Tibial artery (tissue), 4 donors: ENCODE measurements around the gene ITIH4.

Experiments
- DNase-seq, 2 donors: peaks; one replicate each; pipeline ENCODE4 v3.0.0-alpha.2; 2019
- H3K27ac ChIP-seq, 2 donors: fragments of 200-600 bp; sonication (generic) in 1 of 2; 1 replicate in 1 of 2; 2 replicates in 1 of 2; pipeline ENCODE4 v1.5.1; 2018 to 2019; ENCODE audit warnings: mild to moderate bottlenecking in 1 of 2
- H3K27me3 ChIP-seq, 2 donors: fragments of 200-600 bp; sonication (generic) in 1 of 2; one replicate each; pipeline versions ENCODE4 v1.5.1 to v1.6.0; 2016 to 2019
- H3K36me3 ChIP-seq, 3 donors: fragments of 200-600 bp; sonication (generic) in 2 of 3; one replicate each; pipeline ENCODE4 v1.5.1; 2016 to 2019; ENCODE audit warnings: mild to moderate bottlenecking in 2 of 3
- H3K4me1 ChIP-seq, 4 donors: fragments of 200-600 bp; sonication (generic) in 2 of 4; 1 replicate in 3 of 4; 2 replicates in 1 of 4; pipeline ENCODE4 v1.5.1; 2016 to 2019
- H3K4me3 ChIP-seq, 2 donors: fragments of 200-600 bp; sonication (generic) in 1 of 2; 1 replicate in 1 of 2; 2 replicates in 1 of 2; pipeline ENCODE4 v1.5.1; 2018 to 2019; ENCODE audit warnings: mild to moderate bottlenecking in 2 of 2
- H3K9me3 ChIP-seq, 3 donors: fragments of 200-600 bp; sonication (generic) in 1 of 3; one replicate each; pipeline ENCODE4 v1.5.1; 2016 to 2019
- CTCF ChIP-seq, 2 experiments: fragments of 200-600 bp in 1 of 2; fragments of 450-650 bp in 1 of 2; IDR thresholded peaks; one replicate each; pipeline ENCODE4 v1.5.1; 2017 to 2019; ENCODE audit warnings: antibody characterized with exemption in 2 of 2, mild to moderate bottlenecking in 1 of 2, moderate library complexity in 1 of 2
- intact Hi-C: fragments of 100-400 bp; cut with DNase I; formaldehyde crosslinking; loops from one replicate; pipeline ENCODE4 v1.15.0; 2023; ENCODE audit warnings: low total_unique reads

The ITIH4 gene

GRCh38 chr3:52843108-52843865, 12.8 kb upstream of the ITIH4 start:
- intact Hi-C loops: no loop called here
- Histone ChIP-seq H3K4me3 (no peak overlapping the region), H3K9me3 (no peaks in the 10 kb centered on the region), H3K27ac (peak overlapping the region; percentile 86 to 91), H3K4me1 (peaks cover 0 to 69% (median 51%) of the 10 kb centered on the region in 4 donors), H3K27me3 (no peaks in the 10 kb centered on the region), H3K36me3 (peaks cover 4 to 68% (median 20%) of the 10 kb centered on the region in 3 donors)
- no peak for TF ChIP-seq CTCF (IDR thresholded peaks at IDR 0.05)
- DNase-seq: peak in 1 of 2 donors; percentile 56

- H3K4me1 ChIP-seq: peaks cover 0 to 68% (median 52%) of the 10 kb centered on the region in 4 donors
- peak in 1 of 2 donors; percentile 52 for DNase-seq
- no peak for TF ChIP-seq CTCF (IDR thresholded peaks at IDR 0.05)
Observed at GRCh38 chr3:52842424-52842823, 12.0 kb upstream of the ITIH4 start.

GRCh38 chr3:52841981-52842340, 11.5 kb upstream of the ITIH4 start:
- Histone ChIP-seq H3K4me1 (peaks cover 0 to 69% (median 54%) of the 10 kb centered on the region in 4 donors), H3K4me3 (no peak overlapping the region), H3K27ac (peak overlapping the region; percentile 86 to 91), H3K27me3 (no peaks in the 10 kb centered on the region), H3K9me3 (no peaks in the 10 kb centered on the region), H3K36me3 (peaks cover 0 to 56% (median 12%) of the 10 kb centered on the region in 3 donors)
- DNase-seq: peak in 1 of 2 donors; percentile 47
- intact Hi-C loops: no loop called here
- no peak for TF ChIP-seq CTCF (IDR thresholded peaks at IDR 0.05)

More at GRCh38 chr3:52842424-52842823, 12.0 kb upstream of the ITIH4 start:
- H3K9me3 ChIP-seq: no peaks in the 10 kb centered on the region
- intact Hi-C loops: no loop called here
- peak overlapping the region; percentile 86 to 91 for H3K27ac ChIP-seq
- no peaks in the 10 kb centered on the region for H3K27me3 ChIP-seq
- H3K4me3 ChIP-seq: no peak overlapping the region
- H3K36me3 ChIP-seq: peaks cover 0 to 61% (median 15%) of the 10 kb centered on the region in 3 donors

GRCh38 chr3:52841211-52841980, 10.9 kb upstream of the ITIH4 start:
- no peak for TF ChIP-seq CTCF (IDR thresholded peaks at IDR 0.05)
- peaks cover 0 to 69% (median 51%) of the 10 kb centered on the region in 4 donors for H3K4me1 ChIP-seq
- H3K27ac ChIP-seq: peak overlapping the region; percentile 86 to 91

GRCh38 chr3:52839892-52840545, 9.5 kb upstream of the ITIH4 start:
- Histone ChIP-seq H3K27ac (no peak overlapping the region), H3K4me3 (no peak overlapping the region), H3K4me1 (peaks cover 0 to 70% (median 50%) of the 10 kb centered on the region in 4 donors), H3K27me3 (no peaks in the 10 kb centered on the region), H3K36me3 (peaks cover 0 to 63% (median 12%) of the 10 kb centered on the region in 3 donors), H3K9me3 (no peaks in the 10 kb centered on the region)
- no peak for DNase-seq
- no peak for TF ChIP-seq CTCF (IDR thresholded peaks at IDR 0.05)
- intact Hi-C loops: no loop called here

More at GRCh38 chr3:52841211-52841980, 10.9 kb upstream of the ITIH4 start:
- Histone ChIP-seq H3K27me3 (no peaks in the 10 kb centered on the region), H3K9me3 (no peaks in the 10 kb centered on the region), H3K36me3 (peaks cover 0 to 56% (median 12%) of the 10 kb centered on the region in 3 donors), H3K4me3 (no peak overlapping the region)
- intact Hi-C loops: no loop called here
- peak in 1 of 2 donors; percentile 64 for DNase-seq
